GM19193 (cell line): ENCODE results near the gene YTHDC1.

Source experiments
- POLR2A ChIP-seq: IDR thresholded peaks from 4 replicates; pipeline ENCODE4 v1.6.1; 2011; ENCODE audit not compliant: insufficient read depth, insufficient read length; ENCODE audit errors: extremely low read depth

Gene YTHDC1

GRCh38 chr4:68349649-68350360 is at the start of gene YTHDC1:
YTHDC1 (minus strand) TSS chr4:68350090; CDS start chr4:68349753, 337 bp downstream.
- peak; percentile 84 for TF ChIP-seq POLR2A

GRCh38 chr4:68399306-68399705 is 49.4 kb upstream of the YTHDC1 start:
- no peak for TF ChIP-seq POLR2A

- no peak for TF ChIP-seq POLR2A
Measured at GRCh38 chr4:68396756-68397155, 46.9 kb upstream of the YTHDC1 start.

- no peak for TF ChIP-seq POLR2A
Measured at GRCh38 chr4:68391436-68391835, 41.5 kb upstream of the YTHDC1 start.

GRCh38 chr4:68390205-68390935 is 40.5 kb upstream of the YTHDC1 start:
- TF ChIP-seq POLR2A: no peak

GRCh38 chr4:68388347-68388865 is 38.5 kb upstream of the YTHDC1 start:
- no peak for TF ChIP-seq POLR2A

GRCh38 chr4:68385267-68385666 is 35.4 kb upstream of the YTHDC1 start:
- no peak for TF ChIP-seq POLR2A

- TF ChIP-seq POLR2A: no peak
Measured at GRCh38 chr4:68383115-68383514, 33.2 kb upstream of the YTHDC1 start.

- no peak for TF ChIP-seq POLR2A
Measured at GRCh38 chr4:68378226-68378625, 28.3 kb upstream of the YTHDC1 start.

- no peak for TF ChIP-seq POLR2A
Measured at GRCh38 chr4:68375667-68376559, 26.0 kb upstream of the YTHDC1 start.

GRCh38 chr4:68373513-68373912 is 23.6 kb upstream of the YTHDC1 start:
- no peak for TF ChIP-seq POLR2A

GRCh38 chr4:68372588-68372987 is 22.7 kb upstream of the YTHDC1 start:
- no peak for TF ChIP-seq POLR2A

GRCh38 chr4:68369142-68369805 is 19.4 kb upstream of the YTHDC1 start:
- TF ChIP-seq POLR2A: no peak

GRCh38 chr4:68368691-68369131 is 18.8 kb upstream of the YTHDC1 start:
- no peak for TF ChIP-seq POLR2A
